H1 (cell line): ENCODE data around the gene KCNIP3. TPM values are rescaled to one million over a fixed set of nuclear protein-coding genes. Genes with fewer than 3 reads are reported as not detected.

Experiments used
- CTCF ChIA-PET: fragments of 300-600 bp; sonication (Branson Sonifier 250); formaldehyde crosslinking; loops from one replicate; lab custom pipeline; 2021; ENCODE audit not compliant: partially characterized antibody; lab: Charles Lee
- POLR2A ChIA-PET: fragments of 300-600 bp; sonication (Branson Sonifier 250); formaldehyde crosslinking; loops from one replicate; lab custom pipeline; 2021; ENCODE audit warnings: inconsistent platforms; ENCODE audit not compliant: partially characterized antibody; lab: Charles Lee
- DNase-seq, 2 experiments: peaks; one replicate each; pipeline versions ENCODE4 v3.0.0 to v3.0.0-alpha.2; 2010 to 2022; ENCODE audit warnings: low spot score in 2 of 2, low read depth in 1 of 2, mixed read lengths in 1 of 2
- FAIRE-seq: peaks from 2 replicates; lab custom pipeline; 2011; peaks lifted over from hg19 to GRCh38; lab: Jason Lieb, UNC
- H2AFZ ChIP-seq: 2 replicates; pipeline ENCODE4 v1.8.1; 2012; ENCODE audit warnings: low read length, inconsistent platforms
- H2AK5ac ChIP-seq: 2 replicates; pipeline ENCODE4 v1.6.1; 2013; ENCODE audit warnings: low read depth, low read length
- H2BK120ac ChIP-seq: replicated peaks from 2 replicates; pipeline ENCODE3; 2013; ENCODE audit warnings: low read depth, low read length, inconsistent platforms
- H2BK12ac ChIP-seq: 2 replicates; pipeline ENCODE4 v1.6.1; 2013; ENCODE audit warnings: low read depth, low read length
- H2BK15ac ChIP-seq: 2 replicates; pipeline ENCODE4 v1.6.1; 2013; ENCODE audit warnings: low read length
- H2BK20ac ChIP-seq: 2 replicates; pipeline ENCODE4 v1.6.1; 2013; ENCODE audit warnings: low read length
- H2BK5ac ChIP-seq: 2 replicates; pipeline ENCODE4 v1.6.1; 2013; ENCODE audit warnings: low read depth, low read length
- H3K14ac ChIP-seq: 2 replicates; pipeline ENCODE4 v1.6.1; 2013; ENCODE audit warnings: inconsistent platforms; ENCODE audit not compliant: insufficient read length
- H3K18ac ChIP-seq: 2 replicates; pipeline ENCODE4 v1.6.1; 2013; ENCODE audit warnings: low read length; ENCODE audit errors: extremely low read depth
- H3K23ac ChIP-seq: 2 replicates; pipeline ENCODE4 v1.6.1; 2013; ENCODE audit warnings: inconsistent platforms; ENCODE audit not compliant: insufficient read length
- H3K23me2 ChIP-seq: 2 replicates; pipeline ENCODE4 v1.6.1; 2013; ENCODE audit warnings: low read depth, low read length
- H3K27ac ChIP-seq: 2 replicates; pipeline ENCODE4 v1.6.1; 2011; ENCODE audit warnings: low read depth, low read length, inconsistent platforms
- H3K27me3 ChIP-seq, 4 experiments: replicated peaks in 1 of 4; 1 replicate in 1 of 4; 2 replicates in 3 of 4; pipeline versions ENCODE4 v1.6.1 to v1.8.1; 2011 to 2013; ENCODE audit warnings: low read length in 3 of 4, mild to moderate bottlenecking in 3 of 4, inconsistent platforms in 2 of 4, mixed read lengths in 2 of 4, moderate library complexity in 1 of 4; ENCODE audit not compliant: control insufficient read depth in 3 of 4, insufficient read depth in 3 of 4; ENCODE audit errors: extremely low read depth in 1 of 4
- H3K36me3 ChIP-seq, 4 experiments: 2 replicates each; pipeline versions ENCODE4 v1.6.1 to v1.8.1; 2011 to 2013; ENCODE audit warnings: mild to moderate bottlenecking in 4 of 4, low read length in 3 of 4, moderate library complexity in 2 of 4, control low read depth in 1 of 4, inconsistent platforms in 1 of 4; ENCODE audit not compliant: insufficient read depth in 4 of 4, control insufficient read depth in 2 of 4
- H3K4ac ChIP-seq: replicated peaks from 2 replicates; pipeline ENCODE3; 2013; ENCODE audit warnings: low read length, low read depth, mixed read lengths, inconsistent platforms; ENCODE audit not compliant: insufficient read length
- H3K4me1 ChIP-seq, 4 experiments: replicated peaks in 1 of 4; 1 replicate in 1 of 4; 2 replicates in 3 of 4; pipeline versions ENCODE4 v1.6.1 to v1.8.1; 2011 to 2013; ENCODE audit warnings: low read length in 3 of 4, inconsistent platforms in 2 of 4, mixed read lengths in 1 of 4; ENCODE audit not compliant: insufficient read depth in 4 of 4, control insufficient read depth in 3 of 4
- H3K4me2 ChIP-seq, 2 experiments: 2 replicates each; pipeline versions ENCODE4 v1.6.1 to v1.8.1; 2011 to 2013; ENCODE audit warnings: low read depth in 2 of 2, low read length in 2 of 2, control low read depth in 1 of 2, inconsistent platforms in 1 of 2, mild to moderate bottlenecking in 1 of 2; ENCODE audit not compliant: insufficient read depth in 1 of 2
- H3K4me3 ChIP-seq, 4 experiments: fragments of 200-600, 300-600 bp in 1 of 4; sonication (generic), shearing (Covaris generic), sonication (Bioruptor Twin) in 1 of 4; 2 replicates each; pipeline versions ENCODE4 v1.5.1 to v1.8.1; 2011 to 2016; ENCODE audit warnings: low read length in 4 of 4, low read depth in 3 of 4, control low read depth in 2 of 4, inconsistent platforms in 2 of 4, mild to moderate bottlenecking in 2 of 4, mixed read lengths in 1 of 4, moderate library complexity in 1 of 4; ENCODE audit not compliant: insufficient read depth in 2 of 4; ENCODE audit errors: extremely low read depth in 1 of 4
- H3K56ac ChIP-seq: replicated peaks from 2 replicates; pipeline ENCODE3; 2013; ENCODE audit warnings: low read depth, mild to moderate bottlenecking, mixed read lengths, low read length, inconsistent platforms; ENCODE audit not compliant: insufficient read length
- H3K79me1 ChIP-seq: 2 replicates; pipeline ENCODE4 v1.6.1; 2013; ENCODE audit warnings: low read depth, low read length, control low read depth
- H3K79me2 ChIP-seq, 2 experiments: 2 replicates each; pipeline versions ENCODE4 v1.6.1 to v1.8.1; 2012 to 2013; ENCODE audit warnings: low read length in 2 of 2, mild to moderate bottlenecking in 2 of 2, inconsistent platforms in 1 of 2; ENCODE audit not compliant: insufficient read depth in 2 of 2, control insufficient read depth in 1 of 2
- H3K9ac ChIP-seq, 4 experiments: replicated peaks in 1 of 4; 1 replicate in 1 of 4; 2 replicates in 3 of 4; pipeline versions ENCODE4 v1.6.1 to v1.8.1; 2011 to 2013; ENCODE audit warnings: low read depth in 3 of 4, low read length in 3 of 4, control low read depth in 2 of 4, mild to moderate bottlenecking in 2 of 4, moderate library complexity in 2 of 4, inconsistent platforms in 1 of 4; ENCODE audit errors: extremely low read depth in 1 of 4
- H3K9me3 ChIP-seq, 2 experiments: 2 replicates each; pipeline versions ENCODE4 v1.6.1 to v1.8.1; 2012 to 2013; ENCODE audit warnings: mild to moderate bottlenecking in 2 of 2, moderate library complexity in 2 of 2, control low read depth in 1 of 2, inconsistent platforms in 1 of 2, low read depth in 1 of 2, low read length in 1 of 2, mixed read lengths in 1 of 2; ENCODE audit not compliant: insufficient read depth in 2 of 2
- H4K20me1 ChIP-seq, 2 experiments: replicated peaks in 1 of 2; 2 replicates each; pipeline versions ENCODE3 to v1.8.1; 2011 to 2013; ENCODE audit warnings: inconsistent platforms in 2 of 2, low read length in 2 of 2, mild to moderate bottlenecking in 1 of 2; ENCODE audit not compliant: insufficient read depth in 2 of 2, control insufficient read depth in 1 of 2
- H4K5ac ChIP-seq: 2 replicates; pipeline ENCODE4 v1.6.1; 2013; ENCODE audit warnings: low read length, low read depth, mixed read lengths, inconsistent platforms; ENCODE audit not compliant: insufficient read length
- H4K8ac ChIP-seq: 2 replicates; pipeline ENCODE4 v1.8.0; 2013; ENCODE audit warnings: mild to moderate bottlenecking, moderate library complexity, low read length, inconsistent platforms; ENCODE audit not compliant: insufficient read depth; ENCODE audit errors: extremely low read depth
- H4K91ac ChIP-seq: replicated peaks from 2 replicates; pipeline ENCODE3; 2013; ENCODE audit warnings: low read length, mixed read lengths, inconsistent platforms; ENCODE audit not compliant: insufficient read length
- EZH2 ChIP-seq: fragments of 200-600 bp; sonication (generic); IDR thresholded peaks from 2 replicates; pipeline ENCODE4 v1.7.1; 2012; ENCODE audit warnings: low read depth, mild to moderate bottlenecking, moderate library complexity, low read length, inconsistent platforms; ENCODE audit not compliant: severe bottlenecking
- KDM4A ChIP-seq: IDR thresholded peaks from one replicate; pipeline ENCODE4 v1.7.1; 2012; ENCODE audit warnings: low read depth, mild to moderate bottlenecking, moderate library complexity, low read length, inconsistent platforms; ENCODE audit not compliant: severe bottlenecking
- RAD21 ChIP-seq, 2 experiments: IDR thresholded peaks in 1 of 2; conservative IDR thresholded peaks in 1 of 2; 2 replicates each; pipeline ENCODE4 v1.6.1; 2011; ENCODE audit warnings: low read depth in 2 of 2, low read length in 2 of 2, improper control_type of control experiment in 1 of 2, inconsistent platforms in 1 of 2, mild to moderate bottlenecking in 1 of 2, moderate library complexity in 1 of 2
- RBBP5 ChIP-seq: IDR thresholded peaks from 2 replicates; pipeline ENCODE4 v1.7.1; 2012; ENCODE audit warnings: low read depth, mild to moderate bottlenecking, inconsistent platforms, low read length, moderate library complexity, borderline replicate concordance
- WGBS, 2 experiments: shearing (Covaris generic) in 1 of 2; methylation state at CpG; one replicate each; pipeline versions ENCODE4 v1.1.6 to v1.1.7; 2013 to 2015; ENCODE audit warnings: low lambda C conversion rate in 2 of 2, mixed read lengths in 2 of 2, inconsistent platforms in 1 of 2, low coverage in 1 of 2, missing lambda C conversion rate in 1 of 2; ENCODE audit not compliant: insufficient replicate concordance in 2 of 2, insufficient coverage in 1 of 2, insufficient read length in 1 of 2; ENCODE audit errors: extremely low coverage in 1 of 2, missing lambda C conversion rate in 1 of 2; 5-methylcytosine and 5-hydroxymethylcytosine counted together
- polyA plus RNA-seq, 7 experiments: library from polyadenylated mRNA; depleted of rRNA in 3 of 7; stranded (reverse) in 5 of 7; unstranded in 2 of 7; fragments of >200 nt in 5 of 7; fragments of 200-250 nt in 2 of 7; gene quantifications; 1 replicate in 5 of 7; 2 replicates in 1 of 7; 4 replicates in 1 of 7; pipeline versions ENCODE4 v1.2.1 to v1.2.3, GENCODE V29; 2011 to 2013; ENCODE audit warnings: missing spikeins in 2 of 7, mixed read lengths in 2 of 7
- total RNA-seq: library from RNA; stranded (reverse); fragmentation: NEBNext Ultra II Directional; extraction: Animal tissue kit (Norgen Biotek cat#: 25700); gene quantifications from 2 replicates; pipeline ENCODE4 v1.2.1, GENCODE V29; 2021

The KCNIP3 gene
- total and polyA plus RNA-seq, 2 of the 8 experiments (the other 6 are each of a cell fraction or from before 2014, with no cell fraction given): 0.33 to 1.9 TPM

DNA sequence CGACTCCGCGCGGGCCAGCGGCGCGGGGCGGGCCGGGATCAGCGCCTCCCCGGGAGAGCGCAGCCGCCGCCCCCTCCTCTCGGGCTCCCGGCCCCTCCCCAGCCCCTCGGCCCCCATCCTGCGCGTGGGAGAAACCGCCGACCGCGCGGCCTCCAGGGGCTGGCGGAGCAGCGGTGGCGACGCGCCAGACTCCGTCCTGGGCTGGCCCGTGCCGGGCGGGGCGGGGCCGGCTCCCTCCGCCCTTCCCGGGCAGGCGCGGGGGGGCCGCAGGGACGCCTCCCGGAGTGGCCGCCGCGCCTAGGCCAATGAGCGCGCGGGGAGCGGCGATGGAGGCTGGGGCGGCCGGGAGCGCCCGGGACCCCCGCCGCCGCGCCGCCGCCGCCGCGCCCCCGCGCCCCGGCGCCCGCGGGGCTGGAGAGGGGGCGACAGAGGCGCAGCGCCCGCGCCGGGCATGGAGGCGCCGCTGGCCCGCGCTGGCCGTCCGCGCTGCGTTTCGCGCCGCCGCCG, 49.1 kb downstream of the KCNIP3 start:
- H3K9ac ChIP-seq: no peak overlapping the region
- CTCF ChIA-PET: interaction anchor here (0.9 to 2.3 kb wide), 6 partner anchors 17 to 57 kb away, joined by 3 to 7 read pairs (median 6); partner anchors contain the start of gene FAHD2A

More for the DNA sequence above, 49.1 kb downstream of the KCNIP3 start:
- H3K4me2 ChIP-seq: peak overlapping the region; percentile 50 to 70
- no peaks in the 10 kb centered on the region; a peak in 1 of 8 replicates for H3K36me3 ChIP-seq
- TF ChIP-seq RAD21 (IDR thresholded peaks at IDR 0.05 in 1 of 2, conservative IDR thresholded peaks at IDR 0.05 in 1 of 2; ENCODE audit: low read depth in 2 of 2, low read length in 2 of 2) (no peak), KDM4A (peak; percentile 15), RBBP5 (no peak), EZH2 (peak; percentile 50)
- H2BK120ac ChIP-seq: no peak overlapping the region
- H3K4me3 ChIP-seq: peak overlapping the region; percentile 32 to 59 (median 41); a peak in 6 of 8 replicates
- H3K4me1 ChIP-seq: peaks cover 0 to 2% (median 0%) of the 10 kb centered on the region in 4 experiments; a peak in 2 of 7 replicates
- H4K5ac ChIP-seq: no peak overlapping the region
- DNase-seq (no peak), FAIRE-seq (no peak)
- no CpG with 5 or more reads among the region's 88 CpGs for WGBS, 2 experiments
- H4K91ac ChIP-seq: no peak overlapping the region
- H3K79me2 ChIP-seq: no peaks in the 10 kb centered on the region
- H2AK5ac ChIP-seq: no peak overlapping the region
- POLR2A ChIA-PET: interaction anchor here (1.1 kb wide), 1 partner anchor 56 kb away, joined by 4 read pairs; the partner anchor contains the start of gene FAHD2A
- H4K20me1 ChIP-seq: peaks cover 0 to 7% of the 10 kb centered on the region in 2 experiments
- H2BK15ac ChIP-seq: no peak overlapping the region
- no peak overlapping the region for H3K18ac ChIP-seq
- H2AFZ ChIP-seq: no peak overlapping the region
- no peak overlapping the region for H3K14ac ChIP-seq
- no peak overlapping the region for H3K4ac ChIP-seq
- H2BK20ac ChIP-seq: no peak overlapping the region
- no peaks in the 10 kb centered on the region for H3K79me1 ChIP-seq
- peaks cover 10 to 38% of the 10 kb centered on the region in 2 experiments; a peak in 3 of 4 replicates for H3K9me3 ChIP-seq
- no peak overlapping the region for H2BK12ac ChIP-seq
- no peak overlapping the region for H3K27ac ChIP-seq
- no peak overlapping the region; the same call in 1 of the 2 replicates for H4K8ac ChIP-seq
- H3K23me2 ChIP-seq: peaks cover 5% of the 10 kb centered on the region; the same call in 1 of the 2 replicates
- H3K27me3 ChIP-seq: peaks cover 31 to 53% (median 42%) of the 10 kb centered on the region in 4 experiments
- H2BK5ac ChIP-seq: no peak overlapping the region
- no peak overlapping the region for H3K56ac ChIP-seq
- no peak overlapping the region for H3K23ac ChIP-seq
